ENCODE results near the gene PHACTR3.

The PHACTR3 gene

GRCh38 chr20:59706400-59706693, 102.0 kb downstream of the PHACTR3 start:
- no peak for DNase-seq

GRCh38 chr20:59708326-59708725, 104.0 kb downstream of the PHACTR3 start:
- DNase-seq: no peak

- DNase-seq: no peak
Observed at GRCh38 chr20:59709636-59710035, 105.3 kb downstream of the PHACTR3 start.

DNA sequence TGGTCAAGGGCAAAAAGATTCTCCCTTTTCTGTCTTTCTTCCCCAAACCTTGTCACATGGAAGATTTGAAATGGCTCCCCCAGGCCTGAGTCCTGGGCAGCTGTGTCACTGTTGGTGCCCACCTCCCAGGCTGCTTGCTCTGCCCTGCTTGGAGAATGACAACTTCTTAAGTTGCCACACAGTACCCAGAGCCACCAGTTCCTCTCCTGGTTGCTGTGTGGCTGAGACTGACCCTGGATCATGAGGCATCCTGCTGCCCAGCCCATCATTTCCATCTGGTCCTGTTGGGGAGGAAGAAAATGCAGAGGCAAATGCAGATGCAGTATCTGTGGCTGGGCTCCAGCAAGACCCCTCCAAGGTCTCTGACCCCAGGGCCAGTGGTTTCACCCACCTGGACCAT, 113.7 kb downstream of the PHACTR3 start:
- no peak for DNase-seq

GRCh38 chr20:59718751-59719150, 114.4 kb downstream of the PHACTR3 start:
- no peak for DNase-seq

GRCh38 chr20:59720013-59720412, 115.7 kb downstream of the PHACTR3 start:
- no peak for DNase-seq

DNA sequence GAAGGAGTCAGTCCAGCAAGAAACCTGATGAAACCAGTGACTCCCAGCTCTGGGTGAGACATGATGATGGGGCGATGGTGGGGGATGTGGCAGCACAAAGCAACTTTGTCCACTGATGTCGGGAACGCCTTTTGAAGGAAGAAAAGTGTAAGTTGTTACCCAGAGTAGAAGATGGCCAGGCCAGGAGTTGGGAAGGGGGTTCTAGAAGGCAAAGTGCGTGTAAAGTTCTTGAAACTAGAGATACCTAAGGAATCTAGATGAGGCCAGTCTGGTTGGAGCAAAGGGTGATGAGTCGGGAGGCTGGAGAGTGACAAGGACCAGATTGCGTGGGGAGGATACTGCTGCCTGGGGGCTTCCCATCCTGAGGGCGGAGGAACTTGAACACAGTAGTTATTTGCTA, 117.0 kb downstream of the PHACTR3 start:
- DNase-seq: no peak

- no peak for DNase-seq
Observed at GRCh38 chr20:59723108-59723500, 118.8 kb downstream of the PHACTR3 start.

GRCh38 chr20:59723607-59724456, 119.5 kb downstream of the PHACTR3 start:
- no peak for DNase-seq

GRCh38 chr20:59724457-59725366, 120.4 kb downstream of the PHACTR3 start:
- no peak for DNase-seq

DNA sequence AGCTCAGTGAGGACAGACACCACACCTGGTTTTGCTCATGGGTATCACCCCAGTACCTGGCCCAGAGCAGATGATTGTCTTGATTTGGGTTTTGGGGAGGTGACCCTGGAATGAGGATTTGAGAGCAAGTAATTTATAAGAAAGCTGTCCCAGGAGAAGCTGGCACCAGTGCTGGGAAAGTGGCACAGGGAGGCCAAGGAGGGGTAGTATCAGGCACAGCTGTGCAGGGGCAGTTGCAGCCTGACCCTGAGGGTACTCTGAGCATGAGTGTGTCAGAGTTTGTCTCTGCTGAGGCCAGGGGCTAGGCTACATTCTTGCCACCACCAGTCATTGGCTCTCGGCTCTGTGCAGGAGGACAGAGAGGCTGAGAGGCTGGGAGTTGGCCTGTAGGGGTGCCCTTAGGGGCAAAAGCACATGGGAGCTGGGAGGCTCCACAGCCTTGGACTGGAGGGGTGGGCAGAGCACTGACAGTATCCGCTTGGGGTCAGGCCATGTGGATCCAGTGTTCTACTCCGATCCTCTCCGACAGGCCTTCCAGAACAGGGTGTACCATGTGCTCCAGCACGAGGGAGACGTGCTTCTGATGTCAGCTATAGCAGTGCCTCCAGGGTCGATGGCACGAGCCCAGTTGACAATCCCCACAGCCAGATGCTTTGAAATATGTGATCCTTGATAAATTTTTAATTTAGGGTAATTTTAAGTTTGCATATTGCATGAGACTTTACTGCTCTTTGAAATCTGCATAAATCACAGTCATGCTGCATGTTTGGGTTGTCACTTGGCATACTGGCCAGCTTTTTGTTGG, 121.3 kb downstream of the PHACTR3 start:
- no peak for DNase-seq

- DNase-seq: no peak
Observed at GRCh38 chr20:59726281-59726595, 121.9 kb downstream of the PHACTR3 start.

GRCh38 chr20:59728722-59729430, 124.5 kb downstream of the PHACTR3 start:
- no peak for DNase-seq

GRCh38 chr20:59729506-59729905, 125.2 kb downstream of the PHACTR3 start:
- no peak for DNase-seq

DNA sequence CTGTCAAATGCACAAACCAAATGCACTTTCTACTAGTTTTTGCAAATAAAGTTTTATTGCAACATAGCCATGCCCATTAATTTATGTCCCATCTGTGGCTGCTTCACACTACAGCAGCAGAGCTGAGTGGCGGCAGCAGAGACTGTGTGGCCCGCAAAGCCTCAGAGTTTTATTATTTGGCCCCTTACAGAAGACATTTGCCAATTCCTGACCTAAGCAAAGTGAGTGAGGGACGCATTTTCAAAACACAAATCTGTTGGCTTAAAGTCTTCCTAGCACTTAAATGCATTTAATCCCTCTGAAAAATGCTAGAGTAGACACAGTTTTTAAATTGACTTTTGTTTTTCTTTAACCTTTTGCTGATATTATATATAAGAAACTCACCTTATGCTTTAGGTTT, 126.4 kb downstream of the PHACTR3 start:
- DNase-seq: no peak

GRCh38 chr20:59731376-59731775, 127.0 kb downstream of the PHACTR3 start:
- no peak for DNase-seq

- no peak for DNase-seq
Observed at GRCh38 chr20:59733351-59733750, 129.0 kb downstream of the PHACTR3 start.

- no peak for DNase-seq
Observed at GRCh38 chr20:59735486-59735885, 131.1 kb downstream of the PHACTR3 start.

DNA sequence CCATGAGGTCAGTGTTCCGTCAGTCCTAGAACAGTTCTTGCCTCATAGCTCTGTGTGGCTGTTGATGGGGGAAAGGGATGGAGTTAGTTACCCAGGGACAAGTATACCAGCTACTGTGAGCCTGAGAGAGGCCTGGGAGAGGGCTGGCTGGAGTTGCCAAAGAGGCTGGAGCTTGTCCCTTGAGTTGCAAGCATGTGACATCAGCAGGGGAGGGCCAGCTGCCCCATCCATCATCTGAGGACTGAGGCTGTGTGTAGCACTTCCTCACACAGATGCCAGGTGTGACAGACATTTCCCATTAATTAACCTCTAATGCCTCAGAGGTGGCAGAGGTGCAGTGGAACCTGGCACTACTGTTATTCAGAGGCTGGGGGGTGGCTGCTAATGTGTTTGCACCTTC, 131.6 kb downstream of the PHACTR3 start:
- DNase-seq: no peak

GRCh38 chr20:59736366-59736765, 132.0 kb downstream of the PHACTR3 start:
- DNase-seq: no peak

DNA sequence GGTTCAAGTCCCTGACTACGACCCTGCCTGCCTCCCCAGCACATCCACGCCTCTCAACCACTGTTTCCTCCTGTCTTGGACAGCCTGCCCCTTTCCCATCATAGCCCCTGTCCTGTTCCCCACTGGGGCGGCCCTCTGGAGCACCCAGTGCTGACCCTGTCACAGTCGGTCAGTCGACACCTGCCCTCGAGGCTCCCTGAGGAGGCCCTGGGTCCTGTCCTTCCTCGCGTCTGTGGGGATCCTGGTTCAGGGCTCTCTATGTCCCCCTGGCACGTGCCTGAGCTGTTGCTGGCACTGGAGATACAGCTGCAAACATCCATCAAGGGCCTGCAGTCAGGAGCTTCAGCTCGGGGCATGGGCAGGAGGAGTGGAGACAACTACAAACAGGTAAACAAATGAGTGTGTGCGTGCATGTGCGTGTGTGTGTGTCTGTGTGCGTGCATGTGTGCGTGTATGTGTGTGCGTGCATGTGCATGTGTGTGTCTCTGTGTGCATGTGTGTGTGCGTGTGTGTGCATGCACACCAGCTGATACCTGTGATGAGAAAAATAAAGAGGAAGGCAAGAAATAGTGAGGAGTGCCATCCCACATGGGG, 132.8 kb downstream of the PHACTR3 start:
- DNase-seq: no peak

DNA sequence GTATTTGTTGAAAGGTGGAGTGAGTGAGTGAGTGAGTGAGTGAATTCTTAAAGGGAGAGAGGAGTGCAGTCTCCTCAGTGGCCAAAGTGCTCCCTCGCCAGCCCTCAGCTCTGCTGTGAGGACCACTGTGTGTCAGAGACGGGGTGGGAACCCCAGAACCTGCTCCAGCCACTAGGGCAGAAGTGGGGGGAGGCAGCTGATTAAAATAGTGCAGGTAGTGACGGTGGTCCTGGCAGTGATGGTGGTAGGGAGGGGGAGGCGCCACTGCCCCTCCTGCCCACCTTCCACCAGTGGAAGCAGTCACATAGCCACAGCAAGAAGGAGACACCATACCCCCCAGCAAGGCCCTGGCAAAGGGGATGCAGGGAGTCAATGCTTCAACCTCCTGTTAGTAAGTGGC, 133.5 kb downstream of the PHACTR3 start:
- no peak for DNase-seq
